Subcutaneous adipose tissue (tissue), 4 donors: Measurements from ENCODE around the gene ABI1. TPM values are rescaled to one million over a fixed set of nuclear protein-coding genes. Genes with fewer than 3 reads are reported as not detected.

ENCODE experiments used
- total RNA-seq, 4 donors: library from RNA; depleted of rRNA; stranded (reverse); fragments of >200 nt; gene quantifications; one replicate each; pipeline ENCODE4 v1.1.0, GENCODE V29; 2016
- TF ChIP-seq, protein P1 (sequence below): fragments of 450-650 bp; IDR thresholded peaks from one replicate; pipeline ENCODE4 v1.5.1; 2016; ENCODE audit warnings: low read depth, mild to moderate bottlenecking, control low read depth, antibody characterized with exemption, moderate library complexity

The ABI1 gene
- total RNA-seq, 4 donors from 2014 or later = 38.2 to 65.4 (median 48.1) TPM

DNA sequence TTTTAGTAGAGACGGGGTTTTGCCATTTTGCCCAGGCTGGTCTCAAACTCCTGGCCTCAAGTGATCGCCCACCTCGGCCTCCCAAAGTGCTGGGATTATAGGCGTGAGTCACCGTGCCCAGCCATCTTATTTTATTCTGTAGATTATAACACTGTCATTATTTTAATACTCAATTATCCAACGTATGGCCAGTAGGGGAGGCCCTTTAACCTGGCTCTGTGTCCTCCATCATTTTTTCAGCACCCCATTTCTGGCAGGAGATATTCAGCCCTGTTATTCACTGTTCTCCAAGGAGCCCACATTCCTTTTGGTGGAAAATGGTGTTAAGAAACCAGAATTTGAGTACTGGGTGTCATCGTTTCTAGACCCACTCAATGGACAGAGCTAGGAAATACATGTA lies 131.8 kb downstream of the ABI1 start:
- TF ChIP-seq, protein P1, sequence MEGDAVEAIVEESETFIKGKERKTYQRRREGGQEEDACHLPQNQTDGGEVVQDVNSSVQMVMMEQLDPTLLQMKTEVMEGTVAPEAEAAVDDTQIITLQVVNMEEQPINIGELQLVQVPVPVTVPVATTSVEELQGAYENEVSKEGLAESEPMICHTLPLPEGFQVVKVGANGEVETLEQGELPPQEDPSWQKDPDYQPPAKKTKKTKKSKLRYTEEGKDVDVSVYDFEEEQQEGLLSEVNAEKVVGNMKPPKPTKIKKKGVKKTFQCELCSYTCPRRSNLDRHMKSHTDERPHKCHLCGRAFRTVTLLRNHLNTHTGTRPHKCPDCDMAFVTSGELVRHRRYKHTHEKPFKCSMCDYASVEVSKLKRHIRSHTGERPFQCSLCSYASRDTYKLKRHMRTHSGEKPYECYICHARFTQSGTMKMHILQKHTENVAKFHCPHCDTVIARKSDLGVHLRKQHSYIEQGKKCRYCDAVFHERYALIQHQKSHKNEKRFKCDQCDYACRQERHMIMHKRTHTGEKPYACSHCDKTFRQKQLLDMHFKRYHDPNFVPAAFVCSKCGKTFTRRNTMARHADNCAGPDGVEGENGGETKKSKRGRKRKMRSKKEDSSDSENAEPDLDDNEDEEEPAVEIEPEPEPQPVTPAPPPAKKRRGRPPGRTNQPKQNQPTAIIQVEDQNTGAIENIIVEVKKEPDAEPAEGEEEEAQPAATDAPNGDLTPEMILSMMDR = no peak

DNA sequence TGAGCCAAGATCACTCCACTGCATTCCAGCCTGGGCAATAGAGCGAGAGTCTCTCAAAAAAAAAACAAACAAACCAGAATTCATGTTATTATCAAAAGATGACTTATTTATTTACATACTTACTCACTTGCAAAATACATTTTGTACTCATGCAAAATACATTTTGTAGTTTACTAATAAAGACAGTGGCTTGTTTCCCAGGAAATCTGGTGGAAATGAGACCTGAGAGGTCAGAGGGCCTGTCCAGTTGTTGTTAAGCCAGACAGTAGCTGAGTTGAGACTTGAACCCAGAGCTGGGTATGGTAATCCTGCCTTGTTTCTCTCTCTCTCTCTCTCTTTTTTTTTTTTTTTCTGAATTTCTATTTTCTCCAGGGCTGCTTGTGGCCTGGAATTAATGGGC lies 133.8 kb downstream of the ABI1 start:
- TF ChIP-seq, protein P1 = no peak

DNA sequence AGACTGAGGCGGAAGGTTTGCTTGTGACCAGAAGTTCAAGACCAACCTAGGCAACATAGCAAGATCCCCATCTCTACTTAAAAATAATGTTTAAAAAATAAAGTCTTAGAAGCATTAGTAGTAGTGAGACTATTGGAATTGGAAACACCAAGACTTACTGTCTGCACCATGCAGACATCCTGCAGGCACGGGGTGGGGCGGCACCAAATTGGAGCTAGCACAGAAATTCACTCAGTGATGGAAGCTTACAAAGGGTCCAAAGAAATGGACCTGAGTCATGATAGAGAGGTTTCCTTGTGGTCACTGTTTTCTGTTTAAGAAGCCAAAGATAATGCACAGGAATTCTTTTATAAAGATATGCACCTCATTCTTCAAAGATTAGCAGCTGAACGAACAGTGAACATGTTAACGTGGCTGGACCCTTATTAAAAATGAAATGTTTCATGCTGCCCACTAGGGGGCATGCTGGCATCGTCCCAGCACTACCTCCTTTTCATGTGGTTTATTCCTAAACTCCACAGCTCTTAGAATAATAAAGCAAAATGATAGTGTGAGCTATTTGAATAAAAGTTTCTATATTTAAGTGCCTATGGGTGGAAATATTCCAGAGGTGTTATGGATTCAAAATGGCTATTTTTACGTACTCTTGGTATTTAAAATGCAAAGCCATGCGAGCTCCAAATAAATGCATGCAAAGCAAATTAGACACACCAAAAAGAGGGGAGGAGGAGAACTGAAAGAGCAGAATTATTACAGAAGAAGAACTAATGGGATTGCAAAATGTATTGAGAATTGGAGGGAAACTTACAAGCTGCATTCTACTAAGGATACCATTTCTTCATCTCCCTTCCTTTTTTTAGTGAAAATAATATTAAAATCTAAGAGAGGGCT lies 134.7 kb downstream of the ABI1 start:
- TF ChIP-seq, protein P1 = no peak

DNA sequence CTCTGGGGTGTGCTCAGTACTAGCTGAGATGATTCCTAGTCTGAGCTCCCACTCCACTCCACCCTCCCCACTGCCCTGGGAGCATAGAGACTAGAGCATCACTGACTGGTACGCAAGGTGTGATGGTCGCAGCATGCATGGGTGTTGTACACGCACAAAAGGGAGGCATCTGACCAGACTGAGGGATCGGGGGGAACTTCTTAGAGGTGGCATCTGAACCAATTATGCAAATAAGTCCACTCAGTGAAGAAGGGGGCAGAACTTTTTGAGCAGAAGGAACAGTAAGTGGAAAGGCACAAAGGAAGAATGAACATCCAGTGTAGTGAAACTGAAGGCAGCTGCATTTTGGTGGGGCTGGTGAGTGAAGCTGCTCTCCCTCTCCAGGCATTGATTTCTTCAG lies 137.7 kb downstream of the ABI1 start:
- TF ChIP-seq, protein P1 = no peak

DNA sequence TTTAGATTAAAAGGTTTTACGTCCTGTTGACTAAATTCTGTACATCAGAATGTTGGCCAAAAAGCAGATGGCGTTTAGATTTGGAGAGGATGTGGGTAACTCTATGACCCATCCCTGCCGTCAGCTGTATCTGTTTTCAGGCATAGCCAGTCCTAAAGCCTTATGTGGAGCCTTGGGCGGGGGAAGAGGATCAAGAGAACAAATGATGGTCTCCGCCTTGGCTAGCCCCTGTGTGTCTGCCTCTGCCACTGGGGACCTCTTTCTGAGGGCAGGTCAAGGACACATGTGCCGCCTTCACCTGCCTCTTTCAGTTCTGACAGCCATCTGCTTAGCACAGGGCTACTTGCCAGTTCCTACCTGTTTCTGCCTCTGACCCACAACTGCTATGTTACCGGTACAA lies 139.2 kb downstream of the ABI1 start:
- TF ChIP-seq, protein P1 = no peak

DNA sequence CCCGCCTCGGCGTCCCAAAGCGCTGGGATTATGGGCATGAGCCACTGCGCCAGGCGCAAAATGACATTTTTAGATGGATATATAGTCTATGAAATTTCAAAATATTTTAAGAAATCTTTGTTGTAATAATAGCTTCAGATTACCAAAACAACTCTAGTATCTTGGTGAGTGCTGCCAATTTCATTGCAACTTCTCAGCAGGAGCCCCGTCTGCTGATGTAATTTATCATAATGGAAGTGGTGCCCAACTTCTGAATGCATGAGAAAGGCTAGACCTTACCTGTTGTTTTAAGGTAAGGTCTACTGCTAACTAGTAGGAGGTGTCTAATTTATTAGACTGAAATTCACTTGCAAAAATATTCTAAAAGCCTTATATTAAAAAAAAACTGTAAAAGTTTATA lies 143.3 kb downstream of the ABI1 start:
- TF ChIP-seq, protein P1 = no peak

DNA sequence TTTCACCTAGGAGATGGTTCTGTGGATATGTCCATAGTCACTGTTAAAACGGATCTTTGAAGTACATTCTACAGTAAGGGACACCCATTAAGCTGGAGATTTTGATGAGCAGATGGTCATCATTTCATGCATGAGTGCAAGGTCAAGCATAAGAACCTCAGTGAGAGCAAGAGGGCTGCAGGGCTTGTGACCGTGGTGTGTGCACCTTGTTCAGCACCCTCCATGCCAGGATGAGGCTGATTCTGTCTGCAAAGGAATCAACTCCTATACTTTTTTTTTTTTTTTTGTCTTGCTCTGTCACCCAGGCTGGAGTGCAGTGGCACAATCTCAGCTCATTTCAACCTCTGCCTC lies 145.6 kb downstream of the ABI1 start:
- TF ChIP-seq, protein P1 = no peak
